Measurements from ENCODE around the gene IRS2.

DNA sequence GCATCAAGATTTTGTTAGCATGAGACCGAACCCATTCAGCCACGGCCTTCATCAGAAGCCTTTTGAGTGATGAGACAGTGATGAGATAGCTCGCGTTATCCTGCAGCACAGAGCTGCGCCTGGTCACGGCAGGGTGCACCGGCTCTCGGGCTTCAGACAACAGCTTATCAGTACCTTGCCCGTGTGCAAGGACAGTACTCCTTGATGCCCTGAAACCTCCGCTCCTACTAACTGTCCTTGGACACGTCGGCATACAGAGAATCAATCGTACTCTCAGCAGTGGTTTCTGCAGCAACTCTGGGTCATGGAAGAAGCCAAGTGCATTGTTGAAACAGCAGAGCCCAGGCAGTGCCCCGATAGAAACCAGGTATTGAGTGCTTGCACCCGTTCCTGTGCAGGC, 40.7 kb downstream of the IRS2 start:
- TF ChIP-seq, protein P1, sequence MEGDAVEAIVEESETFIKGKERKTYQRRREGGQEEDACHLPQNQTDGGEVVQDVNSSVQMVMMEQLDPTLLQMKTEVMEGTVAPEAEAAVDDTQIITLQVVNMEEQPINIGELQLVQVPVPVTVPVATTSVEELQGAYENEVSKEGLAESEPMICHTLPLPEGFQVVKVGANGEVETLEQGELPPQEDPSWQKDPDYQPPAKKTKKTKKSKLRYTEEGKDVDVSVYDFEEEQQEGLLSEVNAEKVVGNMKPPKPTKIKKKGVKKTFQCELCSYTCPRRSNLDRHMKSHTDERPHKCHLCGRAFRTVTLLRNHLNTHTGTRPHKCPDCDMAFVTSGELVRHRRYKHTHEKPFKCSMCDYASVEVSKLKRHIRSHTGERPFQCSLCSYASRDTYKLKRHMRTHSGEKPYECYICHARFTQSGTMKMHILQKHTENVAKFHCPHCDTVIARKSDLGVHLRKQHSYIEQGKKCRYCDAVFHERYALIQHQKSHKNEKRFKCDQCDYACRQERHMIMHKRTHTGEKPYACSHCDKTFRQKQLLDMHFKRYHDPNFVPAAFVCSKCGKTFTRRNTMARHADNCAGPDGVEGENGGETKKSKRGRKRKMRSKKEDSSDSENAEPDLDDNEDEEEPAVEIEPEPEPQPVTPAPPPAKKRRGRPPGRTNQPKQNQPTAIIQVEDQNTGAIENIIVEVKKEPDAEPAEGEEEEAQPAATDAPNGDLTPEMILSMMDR (IDR thresholded peaks at IDR 0.05; ENCODE audit: insufficient read depth, low read length, poor library complexity, severe bottlenecking) = no peak
- no peak for TF ChIP-seq EZH2phosphoT487 (conservative IDR thresholded peaks at IDR 0.05; ENCODE audit: low read length)
